Nephron progenitor cell (in vitro differentiated cells): Measurements from ENCODE around the gene DDX3X.
"Not testable (repeated sequence)": the region's sequence is repeated elsewhere in the genome, so short reads cannot be mapped to it uniquely, and the experiment has no call there.

Experiments
- DNase-seq: peaks from one replicate; pipeline ENCODE4 v3.0.0; 2021
- H3K27ac Mint-ChIP-seq: 2 replicates; pipeline ENCODE4 v1.8.0; 2021; ENCODE audit warnings: mild to moderate bottlenecking, moderate library complexity, mixed read lengths
- H3K27me3 Mint-ChIP-seq: 2 replicates; pipeline ENCODE4 v1.8.0; 2021; ENCODE audit warnings: mild to moderate bottlenecking, low read depth, mixed read lengths; ENCODE audit not compliant: poor library complexity
- H3K36me3 Mint-ChIP-seq: 2 replicates; pipeline ENCODE4 v1.8.0; 2021; ENCODE audit warnings: low read depth, mixed read lengths
- H3K4me1 Mint-ChIP-seq: 2 replicates; pipeline ENCODE4 v1.8.0; 2021; ENCODE audit warnings: mixed read lengths
- H3K4me3 Mint-ChIP-seq: 2 replicates; pipeline ENCODE4 v1.8.0; 2021; ENCODE audit warnings: mild to moderate bottlenecking, moderate library complexity, mixed read lengths
- H3K9me3 Mint-ChIP-seq: 2 replicates; pipeline ENCODE4 v1.8.0; 2021; ENCODE audit warnings: mild to moderate bottlenecking, moderate library complexity, mixed read lengths
- TF ChIP-seq, protein P1 (sequence below): fragments of 200-600 bp; sonication (generic); IDR thresholded peaks from 2 replicates; pipeline ENCODE4 v1.5.0; 2021; ENCODE audit warnings: antibody characterized with exemption

The DDX3X gene

DNA sequence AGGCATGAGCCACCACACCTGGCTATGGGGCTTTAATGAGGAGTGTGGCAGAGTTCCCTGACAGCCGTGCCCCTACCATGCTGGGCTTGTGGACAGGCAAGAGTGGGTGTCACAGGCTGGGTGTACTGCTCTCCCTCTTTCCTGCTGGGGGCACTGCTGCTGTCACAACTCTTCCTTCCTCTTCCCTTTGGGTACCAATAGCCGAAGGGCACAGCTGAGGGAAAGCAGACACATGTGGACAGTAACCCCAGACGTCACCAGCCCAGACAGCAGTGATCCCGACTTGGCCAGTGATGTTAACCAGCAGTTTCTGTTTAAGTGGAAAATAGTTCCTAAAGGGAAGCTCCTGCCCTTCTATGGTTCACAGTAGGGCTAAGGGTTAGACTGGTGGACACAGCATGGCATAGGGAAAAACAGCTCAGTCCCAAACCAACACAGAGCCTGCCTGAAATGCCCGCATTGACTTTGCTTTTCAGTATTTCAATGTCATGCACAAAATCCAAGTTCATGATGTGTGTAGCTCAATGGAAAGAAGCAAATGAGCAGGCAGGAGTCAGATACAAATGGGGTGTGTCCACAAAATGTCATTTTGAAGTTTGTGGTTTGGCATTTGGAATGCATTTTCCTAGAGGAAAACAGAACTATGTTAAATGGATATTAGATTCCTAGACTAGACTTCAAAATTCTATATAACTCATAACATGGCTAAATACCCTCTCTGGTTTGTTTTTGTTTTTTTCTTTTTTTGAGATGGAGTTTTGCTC, 24.9 kb upstream of the DDX3X start:
- Mint-ChIP-seq H3K27ac (no peak overlapping the region), H3K27me3 (peaks cover 11% of the 10 kb centered on the region), H3K36me3 (peaks cover 4% of the 10 kb centered on the region), H3K4me1 (peaks cover 1% of the 10 kb centered on the region), H3K9me3 (peaks cover 42% of the 10 kb centered on the region), H3K4me3 (no peak overlapping the region)
- TF ChIP-seq, protein P1, sequence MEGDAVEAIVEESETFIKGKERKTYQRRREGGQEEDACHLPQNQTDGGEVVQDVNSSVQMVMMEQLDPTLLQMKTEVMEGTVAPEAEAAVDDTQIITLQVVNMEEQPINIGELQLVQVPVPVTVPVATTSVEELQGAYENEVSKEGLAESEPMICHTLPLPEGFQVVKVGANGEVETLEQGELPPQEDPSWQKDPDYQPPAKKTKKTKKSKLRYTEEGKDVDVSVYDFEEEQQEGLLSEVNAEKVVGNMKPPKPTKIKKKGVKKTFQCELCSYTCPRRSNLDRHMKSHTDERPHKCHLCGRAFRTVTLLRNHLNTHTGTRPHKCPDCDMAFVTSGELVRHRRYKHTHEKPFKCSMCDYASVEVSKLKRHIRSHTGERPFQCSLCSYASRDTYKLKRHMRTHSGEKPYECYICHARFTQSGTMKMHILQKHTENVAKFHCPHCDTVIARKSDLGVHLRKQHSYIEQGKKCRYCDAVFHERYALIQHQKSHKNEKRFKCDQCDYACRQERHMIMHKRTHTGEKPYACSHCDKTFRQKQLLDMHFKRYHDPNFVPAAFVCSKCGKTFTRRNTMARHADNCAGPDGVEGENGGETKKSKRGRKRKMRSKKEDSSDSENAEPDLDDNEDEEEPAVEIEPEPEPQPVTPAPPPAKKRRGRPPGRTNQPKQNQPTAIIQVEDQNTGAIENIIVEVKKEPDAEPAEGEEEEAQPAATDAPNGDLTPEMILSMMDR: no peak
- DNase-seq: no peak

DNA sequence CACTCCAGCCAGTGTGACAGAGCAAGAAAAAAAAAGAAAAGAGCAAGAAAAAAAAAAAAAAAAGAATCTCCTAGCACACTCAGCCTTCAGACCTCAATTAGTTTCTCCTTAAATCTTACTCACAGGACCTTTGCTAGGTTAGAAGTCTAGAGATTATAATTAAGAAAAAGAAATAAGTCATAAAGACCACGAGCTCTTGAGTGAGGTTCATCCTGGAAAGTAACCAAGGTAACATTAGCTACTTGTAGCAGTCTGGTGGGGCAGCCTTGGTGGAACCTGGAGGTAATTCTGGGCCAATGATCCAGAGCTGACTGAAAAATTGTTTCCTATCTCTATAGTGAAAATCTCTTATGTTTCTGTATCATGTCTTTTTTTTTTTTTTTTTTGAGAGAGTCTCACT, 21.2 kb upstream of the DDX3X start:
- Mint-ChIP-seq H3K27me3 (peaks cover 15% of the 10 kb centered on the region), H3K4me1 (no peaks in the 10 kb centered on the region), H3K27ac (no peak overlapping the region), H3K9me3 (peaks cover 48% of the 10 kb centered on the region), H3K4me3 (no peak overlapping the region), H3K36me3 (peaks cover 4% of the 10 kb centered on the region)
- TF ChIP-seq, protein P1: no peak
- no peak for DNase-seq

DNA sequence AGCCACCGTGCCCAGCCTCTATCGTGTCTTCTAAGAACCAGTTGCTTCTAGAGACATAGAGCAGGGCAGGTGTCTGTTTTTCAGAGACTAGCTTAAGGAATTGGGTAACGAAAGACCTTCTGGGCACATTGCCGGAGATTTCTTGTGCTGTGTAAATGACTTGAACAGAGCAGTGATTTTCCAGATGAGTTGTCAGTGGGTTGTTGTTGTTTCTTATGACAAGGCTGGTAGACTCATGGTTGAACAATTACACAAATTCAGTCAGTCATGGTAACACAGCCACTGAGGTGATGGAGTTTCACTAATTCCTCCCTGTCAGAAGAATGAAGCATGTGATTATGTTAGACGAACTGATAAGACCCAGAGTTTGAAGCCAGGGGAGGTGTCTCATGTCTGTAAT, 20.5 kb upstream of the DDX3X start:
- no peak overlapping the region for H3K27ac Mint-ChIP-seq
- peaks cover 51% of the 10 kb centered on the region for H3K9me3 Mint-ChIP-seq
- no peak overlapping the region for H3K4me3 Mint-ChIP-seq
- no peak for DNase-seq
- TF ChIP-seq, protein P1: no peak
- H3K27me3 Mint-ChIP-seq: peaks cover 15% of the 10 kb centered on the region
- H3K36me3 Mint-ChIP-seq: peaks cover 4% of the 10 kb centered on the region
- H3K4me1 Mint-ChIP-seq: no peaks in the 10 kb centered on the region

DNA sequence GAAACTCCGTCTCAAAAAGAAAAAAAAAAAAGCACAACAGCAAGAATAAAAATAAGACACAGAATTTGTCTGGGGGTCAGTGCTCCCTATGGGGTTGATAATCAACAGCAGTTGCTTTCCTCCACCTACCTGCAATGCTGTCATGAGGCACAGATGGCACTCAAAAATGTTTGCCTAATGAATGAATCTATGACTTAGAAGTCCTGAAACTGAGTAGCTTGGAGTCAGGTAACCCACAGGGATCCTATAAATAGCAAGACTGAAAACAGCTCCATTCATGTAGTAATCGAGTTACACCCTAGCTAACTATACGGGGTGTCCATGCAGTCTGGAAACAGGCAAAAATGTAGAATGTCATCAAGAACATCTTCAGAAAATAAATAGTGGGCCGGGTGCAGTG, 19.8 kb upstream of the DDX3X start:
- Mint-ChIP-seq H3K9me3 (peaks cover 47% of the 10 kb centered on the region), H3K36me3 (peaks cover 4% of the 10 kb centered on the region)

DNA sequence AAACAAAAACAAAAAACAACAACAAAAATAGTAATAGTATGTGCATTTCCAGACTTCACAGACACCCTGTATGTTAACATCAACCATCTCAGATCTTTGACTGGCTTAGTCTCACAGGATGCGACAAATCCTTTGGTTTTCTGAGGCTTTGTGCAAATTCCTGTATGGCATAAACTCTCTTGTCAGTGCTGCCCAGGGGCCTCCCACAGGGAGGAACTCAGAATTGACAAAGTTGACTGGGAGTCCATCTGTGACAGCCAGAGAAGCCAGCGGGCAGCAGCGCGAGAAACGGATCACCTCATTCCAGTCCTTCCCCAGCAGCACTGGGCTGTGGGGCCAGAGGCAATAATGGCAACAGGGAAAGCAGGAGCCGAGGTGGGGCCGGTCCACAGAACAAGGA, 19.1 kb upstream of the DDX3X start:
- Mint-ChIP-seq H3K9me3 (peaks cover 47% of the 10 kb centered on the region), H3K4me3 (no peak overlapping the region), H3K36me3 (peaks cover 4% of the 10 kb centered on the region), H3K4me1 (no peaks in the 10 kb centered on the region), H3K27ac (no peak overlapping the region), H3K27me3 (peaks cover 10% of the 10 kb centered on the region)
- TF ChIP-seq, protein P1: no peak
- no peak for DNase-seq

More for the DNA sequence above, 19.8 kb upstream of the DDX3X start:
- H3K4me3 Mint-ChIP-seq: no peak overlapping the region
- H3K27me3 Mint-ChIP-seq: peaks cover 10% of the 10 kb centered on the region
- DNase-seq: no peak
- H3K27ac Mint-ChIP-seq: no peak overlapping the region
- H3K4me1 Mint-ChIP-seq: no peaks in the 10 kb centered on the region
- TF ChIP-seq, protein P1: no peak

DNA sequence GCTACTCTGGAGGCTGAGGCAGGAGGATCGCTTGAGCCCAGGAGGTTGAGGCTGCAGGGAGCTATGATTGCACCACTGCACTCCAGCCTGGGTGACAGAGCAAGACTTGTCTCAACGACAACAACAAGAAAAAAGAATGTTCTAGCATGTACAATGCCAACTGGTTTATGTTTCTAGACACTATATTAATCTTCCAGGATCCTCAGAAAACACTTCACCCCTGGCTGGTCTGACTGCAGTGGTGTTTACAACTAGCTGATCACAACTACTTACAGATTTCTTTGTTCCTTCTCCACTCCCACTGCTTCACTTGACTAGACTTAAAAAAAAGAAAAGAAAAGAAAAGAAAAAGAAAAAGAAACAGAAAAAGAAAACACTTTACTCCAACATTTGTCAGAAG, 17.7 kb upstream of the DDX3X start:
- not testable (repeated sequence) for H3K27me3 Mint-ChIP-seq, H3K4me3 Mint-ChIP-seq, DNase-seq, H3K36me3 Mint-ChIP-seq, H3K4me1 Mint-ChIP-seq
- Mint-ChIP-seq H3K27ac (peak overlapping the region; percentile 74), H3K9me3 (peaks cover 38% of the 10 kb centered on the region)
